IPS-18a (cell line): ENCODE data around the gene RTKN2.
"Not testable (repeated sequence)": the region's sequence is repeated elsewhere in the genome, so short reads cannot be mapped to it uniquely, and the experiment has no call there.

ENCODE experiments used
- H3K27ac ChIP-seq: one replicate; pipeline ENCODE4 v1.5.1; 2013; ENCODE audit warnings: low read length
- H3K27me3 ChIP-seq: one replicate; pipeline ENCODE4 v1.6.1; 2013; ENCODE audit warnings: mild to moderate bottlenecking, low read length; ENCODE audit not compliant: control insufficient read depth, insufficient read depth
- H3K36me3 ChIP-seq: one replicate; pipeline ENCODE4 v1.6.1; 2013; ENCODE audit warnings: low read depth, low read length; ENCODE audit not compliant: control insufficient read depth
- H3K4me1 ChIP-seq: one replicate; pipeline ENCODE4 v1.6.1; 2013; ENCODE audit warnings: low read depth, low read length; ENCODE audit not compliant: control insufficient read depth
- H3K4me3 ChIP-seq: one replicate; pipeline ENCODE4 v1.5.1; 2013; ENCODE audit warnings: low read length
- H3K9ac ChIP-seq: one replicate; pipeline ENCODE4 v1.6.1; 2013; ENCODE audit warnings: mild to moderate bottlenecking, low read length, moderate library complexity
- H3K9me3 ChIP-seq: one replicate; pipeline ENCODE4 v1.6.1; 2013; ENCODE audit warnings: low read depth, low read length; ENCODE audit not compliant: control insufficient read depth

Gene RTKN2

GRCh38 chr10:62280392-62280791 is 11.7 kb upstream of the RTKN2 start:
- not testable (repeated sequence) for H3K27me3 ChIP-seq, H3K9me3 ChIP-seq, H3K4me3 ChIP-seq, H3K27ac ChIP-seq, H3K36me3 ChIP-seq, H3K4me1 ChIP-seq, H3K9ac ChIP-seq

DNA sequence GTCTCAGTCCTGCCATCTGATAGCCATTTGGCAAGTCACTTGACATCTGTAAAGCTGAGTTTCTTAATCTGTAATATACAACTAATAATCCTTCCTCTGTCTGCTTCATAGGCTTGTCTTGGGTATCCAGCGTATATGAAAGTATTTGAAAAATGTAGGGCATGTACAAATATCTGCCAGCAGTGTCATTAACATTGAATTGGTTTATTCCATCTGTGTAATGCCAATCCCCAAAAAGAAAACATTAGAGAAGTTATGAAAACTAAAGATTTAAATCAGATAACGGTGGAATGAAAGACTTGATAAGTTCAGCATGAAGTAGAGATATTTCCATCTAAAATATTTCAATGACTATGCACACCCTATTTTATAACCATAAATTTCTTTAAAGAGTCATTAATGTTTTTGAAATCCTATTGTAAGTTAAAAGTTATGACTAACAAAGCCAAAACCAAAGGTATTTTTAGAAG is 9.8 kb upstream of the RTKN2 start:
- Histone ChIP-seq H3K9me3 (no peaks in the 10 kb centered on the region), H3K27ac (no peak overlapping the region), H3K27me3 (no peaks in the 10 kb centered on the region), H3K4me3 (no peak overlapping the region), H3K36me3 (no peaks in the 10 kb centered on the region), H3K4me1 (no peaks in the 10 kb centered on the region), H3K9ac (no peak overlapping the region)

- Histone ChIP-seq H3K9me3 (no peaks in the 10 kb centered on the region), H3K36me3 (no peaks in the 10 kb centered on the region), H3K4me3 (no peak overlapping the region), H3K27me3 (no peaks in the 10 kb centered on the region), H3K27ac (no peak overlapping the region), H3K4me1 (no peaks in the 10 kb centered on the region), H3K9ac (no peak overlapping the region)
Measured at GRCh38 chr10:62277971-62278370, 9.3 kb upstream of the RTKN2 start.

GRCh38 chr10:62270020-62270419 is 1.4 kb upstream of the RTKN2 start:
- no peaks in the 10 kb centered on the region for H3K36me3 ChIP-seq
- H3K9ac ChIP-seq: no peak overlapping the region
- peaks cover 10% of the 10 kb centered on the region for H3K27me3 ChIP-seq
- H3K27ac ChIP-seq: no peak overlapping the region
- H3K4me3 ChIP-seq: no peak overlapping the region
- H3K4me1 ChIP-seq: peaks cover 31% of the 10 kb centered on the region
- H3K9me3 ChIP-seq: no peaks in the 10 kb centered on the region

GRCh38 chr10:62268027-62268398 is 631 bp downstream of the RTKN2 start:
- Histone ChIP-seq H3K9ac (peak overlapping the region; percentile 93), H3K27me3 (peaks cover 10% of the 10 kb centered on the region), H3K4me3 (peak overlapping the region; percentile 97), H3K36me3 (peaks cover under 1% of the 10 kb centered on the region), H3K27ac (peak overlapping the region; percentile 68), H3K4me1 (peaks cover 33% of the 10 kb centered on the region), H3K9me3 (no peaks in the 10 kb centered on the region)

DNA sequence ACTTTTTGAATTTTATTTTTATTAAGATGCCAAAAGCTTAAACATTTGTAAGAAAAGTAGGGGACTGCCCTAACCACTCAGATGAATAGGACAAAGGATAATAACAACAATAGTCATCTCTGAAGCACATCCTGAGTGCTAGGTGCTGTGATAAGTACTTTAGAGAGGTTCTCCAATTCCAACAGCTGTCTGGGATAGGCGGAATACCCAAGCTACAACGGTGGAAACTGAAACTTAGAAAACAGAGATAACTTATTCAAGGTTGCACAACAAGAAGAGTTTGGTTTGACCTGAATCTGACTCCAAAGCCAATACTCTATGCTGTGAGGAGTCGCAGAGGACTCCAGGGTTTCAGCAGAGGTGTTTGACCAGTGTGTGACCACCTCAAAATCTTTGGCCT is 2.0 kb downstream of the RTKN2 start:
- Histone ChIP-seq H3K27me3 (peaks cover 10% of the 10 kb centered on the region), H3K36me3 (peaks cover 15% of the 10 kb centered on the region), H3K4me3 (peak overlapping the region; percentile 97), H3K9me3 (no peaks in the 10 kb centered on the region), H3K27ac (no peak overlapping the region), H3K9ac (no peak overlapping the region), H3K4me1 (peaks cover 33% of the 10 kb centered on the region)

DNA sequence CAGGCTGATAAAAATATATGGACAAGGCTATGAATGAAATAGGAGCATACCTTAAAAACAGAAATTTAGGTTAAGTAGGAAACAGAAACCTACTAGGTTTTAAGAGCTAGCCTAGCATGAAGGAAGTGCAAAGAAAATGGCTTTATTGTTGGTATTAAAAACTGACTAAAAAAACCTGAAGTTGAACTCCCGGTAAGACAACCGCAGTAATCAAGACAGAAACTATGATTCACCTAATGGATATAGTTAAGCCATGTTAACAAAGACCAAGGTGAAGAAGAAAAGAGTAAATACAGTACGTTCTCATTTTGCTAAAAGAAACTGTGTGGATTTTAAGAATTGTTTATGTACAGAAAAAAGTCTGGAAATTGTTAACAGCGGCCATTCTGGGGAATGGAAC is 2.5 kb downstream of the RTKN2 start:
- peaks cover 33% of the 10 kb centered on the region for H3K4me1 ChIP-seq
- H3K4me3 ChIP-seq: no peak overlapping the region
- no peak overlapping the region for H3K27ac ChIP-seq
- H3K27me3 ChIP-seq: peaks cover 10% of the 10 kb centered on the region
- no peak overlapping the region for H3K9ac ChIP-seq
- peaks cover 16% of the 10 kb centered on the region for H3K36me3 ChIP-seq
- H3K9me3 ChIP-seq: no peaks in the 10 kb centered on the region

DNA sequence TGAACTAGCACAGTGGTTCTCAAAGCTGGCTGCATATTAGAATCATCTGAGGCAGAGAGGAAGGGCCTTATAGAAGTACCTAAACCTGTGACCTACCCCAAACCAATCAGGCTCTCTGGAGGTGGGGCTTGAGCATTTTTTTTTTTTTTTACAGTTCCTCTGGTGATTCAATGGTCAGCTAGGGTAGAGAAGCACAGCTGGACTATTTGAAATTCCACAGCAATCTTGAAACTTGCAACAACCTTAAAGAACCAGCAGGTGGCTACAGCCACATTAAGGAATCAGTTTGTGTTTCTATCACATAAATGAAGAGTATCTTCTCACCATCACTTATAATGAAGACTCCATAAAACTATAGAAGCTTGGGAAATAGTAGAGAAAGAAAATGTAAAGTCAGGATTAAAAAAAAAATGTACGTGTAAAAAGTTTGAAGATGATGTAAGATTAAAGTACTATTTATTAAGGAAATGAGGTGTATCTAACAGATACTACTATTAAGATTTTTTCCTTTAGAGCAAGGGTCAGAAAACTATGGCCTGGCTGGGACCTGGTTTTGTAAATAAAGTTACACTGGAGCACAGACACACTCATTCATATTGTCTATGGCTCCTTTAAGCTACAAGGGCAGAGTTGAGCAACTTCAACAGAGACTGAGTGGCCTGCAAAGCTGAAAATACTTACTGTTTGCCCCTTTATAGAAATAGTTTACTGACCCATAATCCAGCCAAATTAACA is 3.8 kb downstream of the RTKN2 start:
- Histone ChIP-seq H3K27ac (no peak overlapping the region), H3K36me3 (peaks cover 28% of the 10 kb centered on the region), H3K9ac (no peak overlapping the region), H3K9me3 (no peaks in the 10 kb centered on the region), H3K4me1 (peaks cover 33% of the 10 kb centered on the region), H3K4me3 (no peak overlapping the region), H3K27me3 (peaks cover 7% of the 10 kb centered on the region)

DNA sequence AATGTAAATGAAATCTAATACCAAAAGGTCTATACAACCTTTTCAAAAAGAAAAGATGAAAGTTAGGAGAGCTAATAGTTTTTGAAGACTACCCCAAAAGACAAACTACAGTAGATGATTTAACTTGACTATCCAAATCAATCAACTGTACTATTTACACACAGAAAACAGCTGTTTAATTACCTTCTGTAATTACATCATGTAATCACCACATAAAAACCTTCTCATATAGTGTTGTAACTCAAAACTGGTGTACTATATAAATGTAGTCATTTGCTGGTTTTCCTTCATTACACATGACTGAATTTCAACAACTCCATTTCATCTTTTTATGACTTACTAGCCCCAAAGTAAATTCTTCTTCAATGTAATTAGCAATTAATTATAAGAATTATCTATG is 4.5 kb downstream of the RTKN2 start:
- Histone ChIP-seq H3K4me3 (no peak overlapping the region), H3K4me1 (peaks cover 30% of the 10 kb centered on the region), H3K27ac (no peak overlapping the region), H3K36me3 (peaks cover 32% of the 10 kb centered on the region), H3K9me3 (no peaks in the 10 kb centered on the region), H3K27me3 (no peaks in the 10 kb centered on the region), H3K9ac (no peak overlapping the region)

DNA sequence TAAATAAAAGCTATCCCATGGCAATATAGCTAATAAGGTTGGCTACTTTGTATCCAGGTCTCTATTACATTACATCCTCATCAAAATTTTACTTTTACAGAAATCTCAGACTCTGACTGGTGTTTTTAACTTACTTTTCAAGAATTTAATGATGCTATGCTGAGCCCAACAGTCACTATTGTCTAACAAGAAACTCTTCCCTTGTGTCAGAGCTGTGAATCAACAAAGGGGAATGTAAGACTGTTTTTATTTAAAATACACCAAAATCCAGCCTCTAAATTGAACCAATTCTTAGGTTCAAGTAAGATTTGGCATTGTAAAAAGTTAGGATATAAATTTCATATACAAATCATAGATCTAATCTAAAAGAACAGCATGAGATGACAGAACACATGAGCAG is 7.0 kb downstream of the RTKN2 start:
- H3K27ac ChIP-seq: no peak overlapping the region

GRCh38 chr10:62259998-62260397 is 8.6 kb downstream of the RTKN2 start:
- Histone ChIP-seq H3K36me3 (peaks cover 32% of the 10 kb centered on the region), H3K9me3 (no peaks in the 10 kb centered on the region), H3K9ac (no peak overlapping the region), H3K27me3 (no peaks in the 10 kb centered on the region), H3K4me3 (no peak overlapping the region), H3K4me1 (peaks cover 1% of the 10 kb centered on the region), H3K27ac (no peak overlapping the region)

More for the DNA sequence above, 7.0 kb downstream of the RTKN2 start:
- Histone ChIP-seq H3K36me3 (peaks cover 32% of the 10 kb centered on the region), H3K27me3 (no peaks in the 10 kb centered on the region), H3K9me3 (no peaks in the 10 kb centered on the region), H3K4me3 (no peak overlapping the region), H3K4me1 (peaks cover 18% of the 10 kb centered on the region), H3K9ac (no peak overlapping the region)

DNA sequence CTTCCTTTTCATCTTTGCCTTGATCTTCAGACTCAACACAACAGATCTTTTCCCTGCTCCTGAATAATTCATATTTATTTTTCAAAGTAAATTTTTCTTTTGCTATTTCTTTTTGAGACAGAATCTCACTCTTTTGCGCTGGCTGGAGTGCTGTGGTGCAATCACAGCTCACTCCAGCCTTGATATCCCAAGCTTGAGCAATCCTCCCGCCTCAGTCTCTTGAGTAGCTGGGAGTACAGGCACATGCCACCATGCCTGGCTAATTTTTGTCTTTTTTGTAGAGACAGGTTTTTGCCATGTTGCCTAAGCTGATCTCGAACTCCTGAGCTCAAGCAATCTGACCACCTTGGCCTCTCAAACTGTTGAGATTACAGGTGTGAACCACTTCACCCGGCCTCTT is 9.2 kb downstream of the RTKN2 start:
- H3K27me3 ChIP-seq: no peaks in the 10 kb centered on the region
- H3K27ac ChIP-seq: no peak overlapping the region
- no peaks in the 10 kb centered on the region for H3K9me3 ChIP-seq
- peaks cover 32% of the 10 kb centered on the region for H3K36me3 ChIP-seq
- H3K9ac ChIP-seq: no peak overlapping the region
- H3K4me1 ChIP-seq: no peaks in the 10 kb centered on the region
- no peak overlapping the region for H3K4me3 ChIP-seq
